ENCODE results near the gene RHOV.

Gene RHOV

DNA sequence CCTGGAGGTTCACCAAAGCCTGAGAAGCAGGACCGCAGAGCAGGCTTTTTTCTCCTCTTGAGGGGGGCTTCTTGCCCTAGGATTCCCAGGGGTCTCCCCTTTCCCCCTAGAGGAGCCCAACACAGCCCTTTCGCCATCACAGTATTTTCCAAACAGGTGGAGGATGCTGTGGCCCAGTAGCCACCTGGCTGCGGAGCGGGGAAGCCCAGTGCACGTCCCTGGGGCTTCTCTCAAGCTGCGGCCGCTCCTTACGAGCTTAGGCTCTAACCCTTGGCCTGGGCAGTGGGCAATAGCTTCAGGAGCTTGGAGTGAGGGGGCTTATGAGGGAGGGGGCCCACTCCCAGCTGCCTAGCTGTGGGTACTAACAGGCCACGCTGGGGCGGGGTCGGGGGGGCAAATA, 43.6 kb upstream of the RHOV start:
- TF ChIP-seq, protein P1, sequence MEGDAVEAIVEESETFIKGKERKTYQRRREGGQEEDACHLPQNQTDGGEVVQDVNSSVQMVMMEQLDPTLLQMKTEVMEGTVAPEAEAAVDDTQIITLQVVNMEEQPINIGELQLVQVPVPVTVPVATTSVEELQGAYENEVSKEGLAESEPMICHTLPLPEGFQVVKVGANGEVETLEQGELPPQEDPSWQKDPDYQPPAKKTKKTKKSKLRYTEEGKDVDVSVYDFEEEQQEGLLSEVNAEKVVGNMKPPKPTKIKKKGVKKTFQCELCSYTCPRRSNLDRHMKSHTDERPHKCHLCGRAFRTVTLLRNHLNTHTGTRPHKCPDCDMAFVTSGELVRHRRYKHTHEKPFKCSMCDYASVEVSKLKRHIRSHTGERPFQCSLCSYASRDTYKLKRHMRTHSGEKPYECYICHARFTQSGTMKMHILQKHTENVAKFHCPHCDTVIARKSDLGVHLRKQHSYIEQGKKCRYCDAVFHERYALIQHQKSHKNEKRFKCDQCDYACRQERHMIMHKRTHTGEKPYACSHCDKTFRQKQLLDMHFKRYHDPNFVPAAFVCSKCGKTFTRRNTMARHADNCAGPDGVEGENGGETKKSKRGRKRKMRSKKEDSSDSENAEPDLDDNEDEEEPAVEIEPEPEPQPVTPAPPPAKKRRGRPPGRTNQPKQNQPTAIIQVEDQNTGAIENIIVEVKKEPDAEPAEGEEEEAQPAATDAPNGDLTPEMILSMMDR (IDR thresholded peaks at IDR 0.05; ENCODE audit: low read depth, low read length) = no peak

DNA sequence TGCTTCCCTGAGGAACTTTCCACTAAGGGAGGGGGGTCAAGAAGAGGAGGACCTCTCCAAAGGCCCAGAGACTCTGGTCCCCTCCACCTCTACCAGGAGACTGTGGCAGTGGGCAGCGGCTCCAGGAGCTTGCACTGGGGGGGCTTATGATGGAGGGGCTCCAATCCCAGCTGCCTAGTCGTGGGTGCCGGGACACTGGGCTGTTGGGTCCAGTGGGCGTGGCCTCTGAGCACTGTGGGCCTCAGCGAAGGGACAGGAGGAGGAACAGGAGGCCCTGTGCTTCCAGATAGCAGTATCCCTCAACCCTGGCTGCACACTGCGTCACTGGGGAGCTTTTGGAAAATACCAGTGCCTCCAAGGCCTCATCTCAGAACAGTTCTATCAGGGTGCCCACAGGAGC, 41.6 kb upstream of the RHOV start:
- no peak overlapping the region for H3K4me3 ChIP-seq (ENCODE audit: low read depth, low read length)
- TF ChIP-seq, protein P1 (IDR thresholded peaks at IDR 0.05; ENCODE audit: low read depth, low read length) = no peak

More for the DNA sequence above, 43.6 kb upstream of the RHOV start:
- H3K4me3 ChIP-seq (ENCODE audit: low read depth, low read length) = no peak overlapping the region

DNA sequence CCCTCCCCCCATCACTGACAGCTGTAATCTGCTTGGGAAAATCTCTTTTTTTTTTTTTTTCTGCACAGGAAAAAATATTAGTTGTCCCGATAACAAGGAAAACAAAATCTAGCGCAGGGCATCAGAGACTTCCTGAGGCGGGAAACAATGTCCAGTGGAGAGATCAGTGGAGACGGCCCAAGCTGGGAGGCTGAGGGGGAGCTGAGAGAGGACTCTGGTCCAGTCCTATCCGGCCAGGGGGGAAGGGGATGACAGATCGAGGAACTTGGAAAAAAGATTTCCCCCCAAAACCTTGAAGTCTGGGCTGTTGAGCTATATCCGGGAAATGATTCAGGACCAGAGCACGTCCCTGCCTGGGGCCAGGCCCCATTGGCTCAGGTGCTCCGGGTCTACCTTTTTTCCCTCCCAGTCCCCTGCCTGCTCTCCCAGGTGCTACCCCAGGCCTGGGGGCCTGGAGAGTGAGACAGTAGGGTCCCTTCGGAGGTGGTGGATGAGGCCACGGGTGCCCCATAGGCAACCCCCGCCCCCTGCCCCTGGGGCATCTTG, 41.2 kb upstream of the RHOV start:
- TF ChIP-seq, protein P1 (IDR thresholded peaks at IDR 0.05; ENCODE audit: low read depth, low read length) = no peak
- no peak overlapping the region for H3K4me3 ChIP-seq (ENCODE audit: low read depth, low read length)

DNA sequence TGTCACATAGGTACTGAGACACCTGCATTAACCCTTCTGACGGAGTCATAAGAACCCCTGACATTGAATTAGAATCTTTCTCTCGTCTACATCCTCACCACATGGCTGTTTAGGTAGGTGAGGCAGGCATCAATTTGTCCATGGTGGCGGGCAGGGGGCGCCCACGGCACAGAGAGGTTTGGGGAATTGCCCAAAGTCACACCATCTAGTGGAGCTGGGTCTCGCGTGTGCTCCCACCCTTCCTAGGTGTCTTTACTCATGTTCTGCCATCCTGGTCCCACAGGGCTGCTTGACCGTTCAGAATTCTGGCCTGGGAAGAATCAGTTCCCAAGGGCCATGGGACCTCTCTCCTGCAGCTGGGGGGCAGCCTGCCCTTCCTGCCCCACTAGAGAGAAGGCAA, 40.5 kb upstream of the RHOV start:
- TF ChIP-seq, protein P1 (IDR thresholded peaks at IDR 0.05; ENCODE audit: low read depth, low read length) = no peak
- no peak overlapping the region for H3K4me3 ChIP-seq (ENCODE audit: low read depth, low read length)

DNA sequence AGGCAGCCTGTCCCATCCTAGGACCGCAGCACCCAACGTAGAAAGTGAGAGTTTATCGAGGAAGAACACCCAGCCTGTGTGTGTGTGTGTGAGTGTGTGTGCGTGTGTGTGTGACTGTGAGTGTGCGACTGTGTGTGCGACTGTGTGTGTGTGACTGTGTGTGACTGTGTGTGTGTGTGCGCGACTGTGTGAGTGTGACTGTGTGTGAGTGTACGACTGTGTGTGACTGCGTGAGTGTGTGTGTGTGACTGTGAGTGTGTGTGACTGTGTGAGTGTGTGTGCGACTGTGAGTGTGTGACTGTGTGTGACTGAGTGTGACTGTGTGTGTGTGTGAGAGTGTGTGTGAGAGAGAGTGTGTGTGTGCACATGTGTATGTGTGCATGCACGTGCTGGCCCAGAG, 40.0 kb upstream of the RHOV start:
- TF ChIP-seq, protein P1 (IDR thresholded peaks at IDR 0.05; ENCODE audit: low read depth, low read length) = no peak
- H3K4me3 ChIP-seq (ENCODE audit: low read depth, low read length) = no peak overlapping the region

DNA sequence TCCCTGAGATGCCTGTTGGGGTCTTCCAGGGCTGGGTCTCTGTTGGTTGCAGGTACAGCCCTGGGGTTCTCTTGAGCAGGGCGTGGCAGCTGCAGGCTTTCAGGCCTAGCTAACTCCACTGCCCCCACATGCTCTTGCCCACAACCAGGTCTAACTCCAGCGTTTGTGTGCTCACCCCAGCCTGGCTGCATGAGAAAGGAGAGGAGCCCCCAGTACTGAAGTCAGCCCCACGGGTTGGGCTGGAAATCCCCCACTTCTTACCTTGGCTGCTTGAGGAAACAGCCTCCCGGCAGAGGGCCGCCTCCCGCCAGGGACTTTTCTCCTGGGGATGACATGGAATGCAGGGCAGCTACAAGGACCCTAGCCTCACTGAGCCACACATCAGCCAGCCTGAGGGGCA, 38.4 kb upstream of the RHOV start:
- TF ChIP-seq, protein P1 (IDR thresholded peaks at IDR 0.05; ENCODE audit: low read depth, low read length) = no peak
- no peak overlapping the region for H3K4me3 ChIP-seq (ENCODE audit: low read depth, low read length)

DNA sequence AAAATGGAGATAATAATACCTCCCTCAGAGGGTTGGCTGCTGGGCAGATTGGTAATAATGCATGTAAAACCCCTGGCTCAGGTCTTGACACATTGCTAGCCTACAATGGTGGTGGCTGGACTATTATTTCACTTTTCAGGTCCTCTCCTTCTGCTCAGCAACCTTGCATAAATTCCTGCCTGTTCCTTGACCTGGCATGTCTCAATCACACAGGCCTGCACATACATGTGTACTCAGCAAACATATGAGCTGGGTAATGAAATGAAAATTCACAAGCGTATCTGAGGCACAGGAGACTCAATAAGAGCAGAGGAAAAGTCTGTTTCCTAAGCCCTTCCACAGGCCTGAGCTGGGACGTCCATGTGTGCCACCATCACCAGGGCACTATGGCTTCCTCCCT, 37.7 kb upstream of the RHOV start:
- TF ChIP-seq, protein P1 (IDR thresholded peaks at IDR 0.05; ENCODE audit: low read depth, low read length) = no peak
- no peak overlapping the region for H3K4me3 ChIP-seq (ENCODE audit: low read depth, low read length)

Data from WI38 (cell line).